Activated CD4-positive, alpha-beta T cell treated with anti-CD3 and anti-CD28 coated beads, Interleukin-2, Interleukin-6, amounts not matched to agents 100 ng/mL and 50 ng/mL, durations not matched to agents 16 hours and 8 hours (primary cell): ENCODE data around the gene CD151.

Experiments
- DNase-seq: peaks from one replicate; pipeline ENCODE4 v3.0.0-alpha.2; 2020

CD151 gene

GRCh38 chr11:815675-816432 lies 16.9 kb upstream of the CD151 start:
- DNase-seq, result no peak

- peak; percentile 31 for DNase-seq
Observed at GRCh38 chr11:816433-816779, 16.3 kb upstream of the CD151 start.

- no peak for DNase-seq
Observed at GRCh38 chr11:818396-819128, 14.2 kb upstream of the CD151 start, which contains the start of gene PNPLA2. Gene PNPLA2 (plus strand): TSS chr11:818914. CDS start chr11:819719, 805 bp downstream.

GRCh38 chr11:819129-819931 lies 13.4 kb upstream of the CD151 start:
- DNase-seq, result peak; percentile 92

GRCh38 chr11:819943-820649 lies 12.7 kb upstream of the CD151 start:
- DNase-seq, result peak; percentile 94

- no peak for DNase-seq
Observed at GRCh38 chr11:820655-821511, 11.9 kb upstream of the CD151 start.

GRCh38 chr11:821512-822371 lies 11.0 kb upstream of the CD151 start:
- DNase-seq, result no peak

- DNase-seq, result no peak
Observed at GRCh38 chr11:823441-824291, 9.1 kb upstream of the CD151 start.

- no peak for DNase-seq
Observed at GRCh38 chr11:824292-824880, 8.4 kb upstream of the CD151 start.

GRCh38 chr11:824942-825341 lies 7.8 kb upstream of the CD151 start:
- no peak for DNase-seq

- DNase-seq, result no peak
Observed at GRCh38 chr11:825366-826226, 7.2 kb upstream of the CD151 start.

GRCh38 chr11:826227-826621 lies 6.5 kb upstream of the CD151 start:
- no peak for DNase-seq

GRCh38 chr11:826836-827145 lies 6.0 kb upstream of the CD151 start:
- DNase-seq, result no peak

GRCh38 chr11:827146-827896 lies 5.4 kb upstream of the CD151 start:
- DNase-seq, result no peak

GRCh38 chr11:827897-828192 lies 4.9 kb upstream of the CD151 start, which contains the start of gene CRACR2B:
Gene CRACR2B (plus strand): TSS chr11:827919. CDS start chr11:828608, 689 bp downstream.
- no peak for DNase-seq

- DNase-seq, result no peak
Observed at GRCh38 chr11:828506-829175, 4.1 kb upstream of the CD151 start.

- DNase-seq, result no peak
Observed at GRCh38 chr11:829176-829846, 3.4 kb upstream of the CD151 start.
